DND-41 (cell line): ENCODE data around the gene ABCC9.

Source experiments
- ATAC-seq: fragments of 200-7000 bp; cut with Tn5 transposase; 3 replicates; pipeline ENCODE4 v1.9.1; 2021; ENCODE audit warnings: low read depth; ENCODE audit not compliant: insufficient read depth
- DNase-seq: peaks from one replicate; pipeline ENCODE4 v3.0.0-alpha.2; 2020
- H2AFZ ChIP-seq: 2 replicates; pipeline ENCODE4 v1.6.0; 2012; ENCODE audit warnings: low read depth, low read length
- H3K27ac ChIP-seq: 2 replicates; pipeline ENCODE4 v1.5.1; 2012; ENCODE audit warnings: low read length, inconsistent platforms
- H3K27me3 ChIP-seq: fragments of 200-600 bp; sonication (generic); 2 replicates; pipeline ENCODE4 v1.6.0; 2012; ENCODE audit warnings: low read length, mild to moderate bottlenecking, inconsistent platforms; ENCODE audit not compliant: insufficient read depth, poor library complexity
- H3K36me3 ChIP-seq: 2 replicates; pipeline ENCODE4 v1.5.1; 2012; ENCODE audit warnings: low read length, inconsistent platforms; ENCODE audit not compliant: insufficient read depth
- H3K4me1 ChIP-seq: 2 replicates; pipeline ENCODE4 v1.5.1; 2012; ENCODE audit warnings: mild to moderate bottlenecking, low read length; ENCODE audit not compliant: insufficient read depth
- H3K4me2 ChIP-seq: 2 replicates; pipeline ENCODE4 v1.6.0; 2012; ENCODE audit warnings: mild to moderate bottlenecking, moderate library complexity, low read length, inconsistent platforms; ENCODE audit not compliant: insufficient read depth
- H3K4me3 ChIP-seq, 2 experiments: fragments of 200-600 bp in 1 of 2; shearing (Covaris generic) in 1 of 2; 2 replicates each; pipeline ENCODE4 v1.5.1; 2012 to 2016; ENCODE audit warnings: inconsistent platforms in 2 of 2, low read length in 2 of 2, mild to moderate bottlenecking in 2 of 2, low read depth in 1 of 2, moderate library complexity in 1 of 2
- H3K79me2 ChIP-seq: 2 replicates; pipeline ENCODE4 v1.6.0; 2012; ENCODE audit warnings: low read length, inconsistent platforms; ENCODE audit not compliant: insufficient read depth
- H3K9ac ChIP-seq: 2 replicates; pipeline ENCODE4 v1.6.0; 2012; ENCODE audit warnings: low read depth, mild to moderate bottlenecking, inconsistent platforms, low read length, moderate library complexity
- H3K9me3 ChIP-seq: 2 replicates; pipeline ENCODE4 v1.5.1; 2012; ENCODE audit warnings: low read length, moderate library complexity, mild to moderate bottlenecking, inconsistent platforms; ENCODE audit not compliant: insufficient read depth, severe bottlenecking
- H4K20me1 ChIP-seq: 2 replicates; pipeline ENCODE4 v1.6.0; 2012; ENCODE audit warnings: low read length; ENCODE audit not compliant: insufficient read depth
- EZH2 ChIP-seq: IDR thresholded peaks from 3 replicates; pipeline ENCODE4 v1.6.1; 2012; ENCODE audit warnings: borderline replicate concordance, low read depth, mild to moderate bottlenecking, moderate library complexity, low read length, inconsistent platforms; ENCODE audit not compliant: severe bottlenecking
- TF ChIP-seq, protein P1 (sequence below): IDR thresholded peaks from 2 replicates; pipeline ENCODE4 v1.5.1; 2012; ENCODE audit warnings: borderline replicate concordance, low read length, moderate library complexity, mild to moderate bottlenecking; ENCODE audit not compliant: poor library complexity, severe bottlenecking; ENCODE audit errors: extremely low read depth

The ABCC9 gene

DNA sequence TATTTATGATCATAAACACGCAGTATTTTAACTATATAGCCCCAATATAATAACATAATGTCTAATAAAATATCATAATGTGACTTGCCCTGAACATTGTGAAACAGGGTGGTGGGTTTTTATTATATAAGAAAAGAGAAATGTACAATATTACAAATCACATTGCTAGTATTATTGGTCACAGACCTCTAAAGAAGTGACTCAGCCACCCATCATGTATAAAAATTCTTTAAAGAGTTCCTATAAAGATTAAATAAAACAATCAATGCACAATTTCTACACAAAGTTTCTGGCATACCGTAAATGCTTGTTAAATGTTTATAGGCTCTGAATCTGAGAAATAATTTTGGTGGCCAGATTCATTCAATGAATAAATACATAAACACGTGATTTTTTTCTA lies 28.9 kb downstream of the ABCC9 start:
- H3K9me3 ChIP-seq = no peaks in the 10 kb centered on the region
- no peaks in the 10 kb centered on the region for H3K79me2 ChIP-seq
- ATAC-seq = no peak
- H3K4me1 ChIP-seq = no peaks in the 10 kb centered on the region
- H3K27me3 ChIP-seq = no peaks in the 10 kb centered on the region
- H3K27ac ChIP-seq = no peak overlapping the region
- no peaks in the 10 kb centered on the region for H4K20me1 ChIP-seq
- no peaks in the 10 kb centered on the region for H3K36me3 ChIP-seq
- DNase-seq = no peak
- no peak overlapping the region for H3K4me3 ChIP-seq
- no peak overlapping the region for H2AFZ ChIP-seq
- no peak overlapping the region for H3K9ac ChIP-seq
- no peak for TF ChIP-seq EZH2
- TF ChIP-seq, protein P1, sequence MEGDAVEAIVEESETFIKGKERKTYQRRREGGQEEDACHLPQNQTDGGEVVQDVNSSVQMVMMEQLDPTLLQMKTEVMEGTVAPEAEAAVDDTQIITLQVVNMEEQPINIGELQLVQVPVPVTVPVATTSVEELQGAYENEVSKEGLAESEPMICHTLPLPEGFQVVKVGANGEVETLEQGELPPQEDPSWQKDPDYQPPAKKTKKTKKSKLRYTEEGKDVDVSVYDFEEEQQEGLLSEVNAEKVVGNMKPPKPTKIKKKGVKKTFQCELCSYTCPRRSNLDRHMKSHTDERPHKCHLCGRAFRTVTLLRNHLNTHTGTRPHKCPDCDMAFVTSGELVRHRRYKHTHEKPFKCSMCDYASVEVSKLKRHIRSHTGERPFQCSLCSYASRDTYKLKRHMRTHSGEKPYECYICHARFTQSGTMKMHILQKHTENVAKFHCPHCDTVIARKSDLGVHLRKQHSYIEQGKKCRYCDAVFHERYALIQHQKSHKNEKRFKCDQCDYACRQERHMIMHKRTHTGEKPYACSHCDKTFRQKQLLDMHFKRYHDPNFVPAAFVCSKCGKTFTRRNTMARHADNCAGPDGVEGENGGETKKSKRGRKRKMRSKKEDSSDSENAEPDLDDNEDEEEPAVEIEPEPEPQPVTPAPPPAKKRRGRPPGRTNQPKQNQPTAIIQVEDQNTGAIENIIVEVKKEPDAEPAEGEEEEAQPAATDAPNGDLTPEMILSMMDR = no peak
- no peak overlapping the region for H3K4me2 ChIP-seq

DNA sequence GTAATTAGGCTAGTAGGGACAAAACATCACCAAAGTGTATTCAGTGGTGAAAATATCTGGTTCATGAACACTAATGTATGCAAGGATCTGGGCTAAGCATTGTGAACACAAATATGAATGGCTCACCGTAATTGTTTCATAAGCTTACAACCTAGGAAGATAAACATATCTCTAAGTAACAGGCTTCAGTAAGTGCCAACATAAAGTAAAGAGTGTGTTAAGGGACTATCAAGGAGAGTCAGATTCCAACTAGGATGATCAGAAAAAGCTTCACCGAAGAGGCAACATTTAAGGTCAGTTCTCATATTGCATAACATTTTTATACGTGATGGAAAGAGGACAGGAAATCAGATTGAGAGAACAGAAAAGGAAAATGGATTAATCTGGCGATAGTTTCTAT lies 29.4 kb downstream of the ABCC9 start:
- no peaks in the 10 kb centered on the region for H3K9me3 ChIP-seq
- no peak overlapping the region for H2AFZ ChIP-seq
- TF ChIP-seq, protein P1 = no peak
- no peak for TF ChIP-seq EZH2
- H3K4me2 ChIP-seq = no peak overlapping the region
- H3K27me3 ChIP-seq = no peaks in the 10 kb centered on the region
- ATAC-seq (no peak), DNase-seq (no peak)
- no peaks in the 10 kb centered on the region for H3K79me2 ChIP-seq
- H3K27ac ChIP-seq = no peak overlapping the region
- no peaks in the 10 kb centered on the region for H4K20me1 ChIP-seq
- H3K4me3 ChIP-seq = no peak overlapping the region
- H3K4me1 ChIP-seq = no peaks in the 10 kb centered on the region
- no peaks in the 10 kb centered on the region for H3K36me3 ChIP-seq
- no peak overlapping the region for H3K9ac ChIP-seq

DNA sequence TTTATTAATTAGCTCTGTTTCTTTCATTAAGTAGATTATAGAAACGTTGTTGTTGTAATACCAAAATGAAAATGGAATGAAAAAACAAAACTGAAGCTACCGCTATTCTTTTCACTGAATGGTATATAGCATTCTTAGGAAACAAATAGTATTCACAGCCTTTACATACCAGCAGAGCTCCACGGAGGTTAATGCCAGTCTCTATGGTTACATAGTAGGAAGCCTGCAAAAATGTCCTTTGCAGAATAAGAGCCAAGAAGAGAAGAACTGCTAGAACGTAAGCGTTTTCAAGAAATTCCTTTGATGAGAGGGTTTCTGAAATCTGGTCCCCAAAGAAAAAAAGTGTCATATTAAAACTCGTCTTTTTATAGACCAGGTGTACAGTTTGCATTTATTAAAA lies 30.6 kb downstream of the ABCC9 start:
- no peaks in the 10 kb centered on the region for H3K36me3 ChIP-seq
- ATAC-seq = no peak

DNA sequence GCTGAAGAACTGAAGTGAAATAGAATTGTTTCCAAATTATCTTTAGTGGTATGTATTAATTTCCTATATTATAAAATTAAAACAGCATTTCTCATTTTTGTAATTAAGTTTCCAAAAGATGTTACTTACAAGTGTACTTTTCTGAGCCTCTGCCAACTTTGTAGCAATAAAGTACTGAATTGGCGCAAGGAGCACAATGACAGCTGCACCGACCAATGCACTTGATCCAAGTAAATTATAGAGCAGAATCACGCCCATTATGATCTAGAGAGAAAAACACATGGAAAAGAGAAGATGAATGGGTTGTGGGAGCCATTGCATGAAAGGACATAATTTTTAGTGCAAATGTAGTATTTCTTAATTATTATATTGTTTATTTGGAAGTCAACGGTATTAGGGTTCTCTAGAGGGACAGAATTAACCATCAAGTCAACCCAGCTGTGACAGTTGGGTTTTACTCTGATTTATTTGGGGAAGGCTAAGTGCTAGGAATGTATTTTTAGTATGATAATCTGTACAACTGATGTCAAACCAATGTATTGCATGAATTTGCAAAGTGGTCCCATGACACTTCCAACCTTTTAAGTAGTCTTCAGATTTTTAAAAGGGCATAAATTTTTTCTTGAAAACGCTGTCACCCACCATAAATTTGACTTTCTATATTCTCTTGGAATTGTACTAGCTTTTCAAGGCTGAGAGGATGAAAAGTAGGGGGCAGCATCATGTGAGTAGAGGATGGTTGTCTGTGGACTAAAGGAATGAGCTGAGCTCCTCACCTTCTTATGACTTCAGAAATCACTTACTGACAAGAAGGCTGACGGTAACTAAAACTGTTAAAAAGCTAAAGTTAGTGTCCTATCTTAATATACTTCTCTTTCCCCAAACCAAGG lies 33.0 kb downstream of the ABCC9 start:
- Histone ChIP-seq H3K36me3 (no peaks in the 10 kb centered on the region), H3K9me3 (no peaks in the 10 kb centered on the region), H3K79me2 (no peaks in the 10 kb centered on the region), H4K20me1 (no peaks in the 10 kb centered on the region), H3K4me3 (no peak overlapping the region), H3K4me2 (no peak overlapping the region), H3K9ac (no peak overlapping the region), H3K27me3 (no peaks in the 10 kb centered on the region), H3K4me1 (no peaks in the 10 kb centered on the region), H3K27ac (no peak overlapping the region), H2AFZ (no peak overlapping the region)
- ATAC-seq = no peak
- TF ChIP-seq, protein P1 = no peak
- TF ChIP-seq EZH2 = no peak
- DNase-seq = no peak

More for the DNA sequence above, 30.6 kb downstream of the ABCC9 start:
- no peaks in the 10 kb centered on the region for H3K79me2 ChIP-seq
- H2AFZ ChIP-seq = no peak overlapping the region
- no peaks in the 10 kb centered on the region for H3K4me1 ChIP-seq
- H3K9me3 ChIP-seq = no peaks in the 10 kb centered on the region
- no peak for DNase-seq
- H3K27ac ChIP-seq = no peak overlapping the region
- H3K9ac ChIP-seq = no peak overlapping the region
- no peak for TF ChIP-seq EZH2
- H3K4me2 ChIP-seq = no peak overlapping the region
- no peak overlapping the region for H3K4me3 ChIP-seq
- no peaks in the 10 kb centered on the region for H4K20me1 ChIP-seq
- H3K27me3 ChIP-seq = no peaks in the 10 kb centered on the region
